Measurements from ENCODE around the gene ABHD12B. TPM values are rescaled to one million over a fixed set of nuclear protein-coding genes. Genes with fewer than 3 reads are reported as not detected.
"Not testable (repeated sequence)": the region's sequence is repeated elsewhere in the genome, so short reads cannot be mapped to it uniquely, and the experiment has no call there.

The ABHD12B gene
- total and polyA plus RNA-seq, 12 donors = not detected

DNA sequence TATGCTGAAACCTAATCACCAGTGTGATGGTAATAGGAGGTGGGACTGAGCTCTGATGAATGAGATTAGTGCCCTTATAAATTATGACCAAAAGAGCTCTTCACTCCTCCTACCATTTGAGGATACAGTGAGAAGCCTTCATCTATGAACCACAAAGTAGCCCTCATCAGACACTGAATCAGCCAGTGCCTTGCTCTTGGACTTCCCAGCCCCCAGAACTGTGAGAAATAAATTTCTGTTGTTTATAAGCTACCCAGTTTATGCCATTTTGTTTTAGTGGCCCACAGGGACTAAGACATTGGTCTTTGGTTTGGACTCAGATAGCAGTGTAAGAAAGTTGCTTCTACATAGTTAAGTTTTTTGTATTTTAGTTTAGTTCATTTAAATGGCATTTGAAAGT lies 32.9 kb downstream of the ABHD12B start:
- Histone ChIP-seq H3K27ac (no peak overlapping the region), H3K27me3 (no peaks in the 10 kb centered on the region), H3K4me1 (no peaks in the 10 kb centered on the region), H3K36me3 (peaks cover 0 to 83% (median 24%) of the 10 kb centered on the region in 9 donors), H3K4me3 (no peak overlapping the region), H3K9me3 (peaks cover 0 to 9% (median 0%) of the 10 kb centered on the region in 11 donors)
- ATAC-seq (no peak), DNase-seq (no peak)
- intact Hi-C loops (cut with DNase I) = no loop called here
- TF ChIP-seq, protein P1, sequence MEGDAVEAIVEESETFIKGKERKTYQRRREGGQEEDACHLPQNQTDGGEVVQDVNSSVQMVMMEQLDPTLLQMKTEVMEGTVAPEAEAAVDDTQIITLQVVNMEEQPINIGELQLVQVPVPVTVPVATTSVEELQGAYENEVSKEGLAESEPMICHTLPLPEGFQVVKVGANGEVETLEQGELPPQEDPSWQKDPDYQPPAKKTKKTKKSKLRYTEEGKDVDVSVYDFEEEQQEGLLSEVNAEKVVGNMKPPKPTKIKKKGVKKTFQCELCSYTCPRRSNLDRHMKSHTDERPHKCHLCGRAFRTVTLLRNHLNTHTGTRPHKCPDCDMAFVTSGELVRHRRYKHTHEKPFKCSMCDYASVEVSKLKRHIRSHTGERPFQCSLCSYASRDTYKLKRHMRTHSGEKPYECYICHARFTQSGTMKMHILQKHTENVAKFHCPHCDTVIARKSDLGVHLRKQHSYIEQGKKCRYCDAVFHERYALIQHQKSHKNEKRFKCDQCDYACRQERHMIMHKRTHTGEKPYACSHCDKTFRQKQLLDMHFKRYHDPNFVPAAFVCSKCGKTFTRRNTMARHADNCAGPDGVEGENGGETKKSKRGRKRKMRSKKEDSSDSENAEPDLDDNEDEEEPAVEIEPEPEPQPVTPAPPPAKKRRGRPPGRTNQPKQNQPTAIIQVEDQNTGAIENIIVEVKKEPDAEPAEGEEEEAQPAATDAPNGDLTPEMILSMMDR (IDR thresholded peaks at IDR 0.05) = no peak

DNA sequence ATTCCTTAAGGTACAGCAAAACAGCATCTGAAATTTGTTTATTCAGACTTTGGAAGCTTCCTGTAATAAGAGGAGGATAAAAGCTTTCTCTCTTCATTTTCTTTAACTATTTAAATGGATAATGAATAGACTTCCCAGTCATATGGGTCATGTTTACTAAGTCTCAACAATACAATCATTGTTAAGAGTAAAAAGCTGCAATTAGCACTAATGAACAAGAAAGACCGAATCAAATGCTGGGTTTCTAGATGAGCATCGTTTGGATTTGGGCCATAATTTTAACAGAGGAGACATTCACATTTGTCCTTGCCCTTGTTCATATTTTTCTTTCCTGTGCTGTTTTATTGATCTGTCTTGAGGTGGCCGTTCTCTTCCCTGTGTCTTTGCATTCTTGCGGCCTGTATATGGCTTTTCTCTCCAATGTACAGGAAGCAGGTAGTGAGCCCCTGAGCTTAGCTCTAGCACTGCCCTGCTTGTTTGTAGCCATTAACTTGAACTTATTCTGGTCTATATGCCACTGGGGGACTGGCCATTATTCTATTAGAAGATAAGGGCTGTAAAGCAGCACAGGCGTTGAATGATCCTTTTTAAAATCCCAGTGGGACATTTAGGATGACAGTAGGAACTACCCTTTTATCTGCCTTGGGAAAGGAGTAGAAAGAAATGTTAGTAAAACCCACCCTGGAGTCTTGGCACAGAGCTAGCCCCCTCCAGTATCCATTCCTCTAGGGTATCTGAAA lies 34.6 kb downstream of the ABHD12B start:
- Histone ChIP-seq H3K27me3 (no peaks in the 10 kb centered on the region), H3K36me3 (peaks cover 0 to 94% (median 24%) of the 10 kb centered on the region in 9 donors), H3K27ac (no peak overlapping the region), H3K4me3 (no peak overlapping the region), H3K4me1 (no peaks in the 10 kb centered on the region), H3K9me3 (peaks cover 0 to 9% (median 0%) of the 10 kb centered on the region in 11 donors)
- ATAC-seq (no peak), DNase-seq (no peak)
- TF ChIP-seq, protein P1 (IDR thresholded peaks at IDR 0.05) = no peak
- intact Hi-C loops (cut with DNase I) = no loop called here
- WGBS, 2 donors = 84 to 88% methylated on average over 5 of the region's 5 CpGs

DNA sequence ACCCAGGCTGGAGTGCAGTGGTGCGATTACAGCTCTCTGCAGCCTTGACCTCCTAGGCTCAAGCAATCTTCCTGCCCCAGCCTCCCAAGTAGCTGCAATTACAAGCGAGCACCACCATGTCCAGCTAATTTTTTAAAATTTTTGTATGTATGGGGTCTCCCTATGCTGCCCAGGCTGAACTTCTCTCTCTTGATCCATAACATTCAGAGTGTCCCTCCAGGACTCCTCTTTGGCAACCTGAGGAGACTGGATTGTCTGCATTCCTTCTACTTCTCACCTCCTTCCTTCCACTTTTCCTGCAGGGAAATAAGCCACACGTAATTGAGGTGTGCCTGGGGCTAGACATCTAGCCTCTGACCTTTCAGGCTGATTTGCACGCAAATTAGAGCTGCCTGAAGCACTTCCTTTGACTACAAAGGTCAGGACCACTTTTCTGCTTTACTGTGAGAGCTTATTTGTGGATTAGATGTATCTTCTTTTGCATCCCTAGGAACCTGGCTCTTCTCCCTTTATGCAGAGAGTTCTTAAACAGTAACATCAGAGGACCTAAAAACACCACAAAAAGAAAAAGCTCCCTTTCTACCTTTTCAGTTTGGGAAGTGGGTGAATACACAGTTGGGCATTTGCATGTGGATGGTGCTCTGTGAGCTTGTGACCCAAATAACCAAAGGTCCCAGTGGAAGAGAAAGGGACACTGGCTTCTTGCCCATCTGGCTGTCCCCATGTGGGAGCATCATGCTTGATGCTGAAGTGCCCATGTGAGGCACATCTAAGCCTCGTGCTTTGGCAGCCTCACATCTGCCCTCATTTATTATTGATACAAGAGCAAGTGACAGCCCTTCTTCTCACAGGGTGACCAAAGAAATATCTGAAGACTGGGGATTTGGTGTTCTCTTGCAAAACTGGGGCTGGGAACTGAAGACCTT lies 38.9 kb downstream of the ABHD12B start:
- TF ChIP-seq, protein P1 (IDR thresholded peaks at IDR 0.05) = no peak
- Histone ChIP-seq H3K4me1 (no peaks in the 10 kb centered on the region), H3K4me3 (no peak overlapping the region), H3K36me3 (peaks cover 0 to 100% (median 11%) of the 10 kb centered on the region in 9 donors), H3K9me3 (no peaks in the 10 kb centered on the region), H3K27ac (no peak overlapping the region), H3K27me3 (no peaks in the 10 kb centered on the region)
- no peak for DNase-seq
- 83 to 87% methylated on average over 5 of the region's 5 CpGs for WGBS, 2 donors
- intact Hi-C loops (cut with DNase I) = no loop called here
- ATAC-seq = no peak

DNA sequence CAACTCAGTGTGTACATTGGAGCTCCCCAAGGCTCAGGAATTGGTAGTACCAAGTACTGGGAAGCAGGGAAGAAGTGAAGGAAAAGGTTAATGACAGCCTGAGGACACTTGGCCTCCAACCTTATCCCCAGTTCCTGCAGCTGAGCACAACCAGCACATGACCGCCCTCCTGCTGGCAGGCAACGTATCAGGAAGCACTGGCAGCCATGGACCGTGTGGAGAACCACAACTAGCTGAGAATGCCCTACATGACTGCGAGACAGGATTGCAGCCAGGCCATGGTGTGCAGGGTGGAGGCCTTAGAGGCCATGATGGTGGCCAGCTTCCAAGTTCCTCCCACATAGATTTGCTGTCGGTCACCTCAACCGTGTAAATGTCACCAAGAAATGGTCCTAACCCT lies 45.6 kb downstream of the ABHD12B start:
- no peak overlapping the region for H3K27ac ChIP-seq
- no peak overlapping the region for H3K4me3 ChIP-seq
- no peaks in the 10 kb centered on the region for H3K27me3 ChIP-seq
- no peaks in the 10 kb centered on the region for H3K9me3 ChIP-seq
- H3K4me1 ChIP-seq = peaks cover 0 to 14% (median 0%) of the 10 kb centered on the region in 9 donors
- TF ChIP-seq, protein P1 (IDR thresholded peaks at IDR 0.05) = no peak
- no peak for DNase-seq
- 88 to 93% methylated on average over 6 of the region's 6 CpGs for WGBS, 2 donors
- H3K36me3 ChIP-seq = peaks cover 0 to 100% (median under 1%) of the 10 kb centered on the region in 9 donors
- no peak for ATAC-seq
- intact Hi-C loops (cut with DNase I) = no loop called here

DNA sequence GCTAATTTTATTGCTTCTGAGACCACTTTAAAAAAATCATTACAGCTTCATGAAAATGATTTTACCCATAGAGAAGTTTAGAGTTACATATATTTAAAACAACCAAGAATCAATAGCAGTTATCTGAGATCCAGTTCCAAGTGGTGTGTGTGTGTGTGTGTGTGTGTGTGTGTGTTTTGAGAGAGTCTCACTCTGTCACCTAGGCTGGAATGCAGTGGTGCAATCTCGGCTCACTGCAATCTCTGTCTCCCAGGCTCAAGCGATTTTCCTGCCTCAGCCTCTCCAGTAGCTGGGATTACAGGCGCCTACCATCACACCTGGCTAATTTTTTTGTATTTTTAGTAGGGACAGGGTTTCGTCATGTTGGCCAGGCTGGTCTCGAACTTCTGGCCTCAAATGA lies 47.7 kb downstream of the ABHD12B start:
- H3K27ac ChIP-seq; DNase-seq; H3K9me3 ChIP-seq; H3K4me3 ChIP-seq; H3K27me3 ChIP-seq; intact Hi-C loops (cut with DNase I); ATAC-seq: not testable (repeated sequence)
- 81 to 83% methylated on average over 5 of the region's 5 CpGs for WGBS, 2 donors
- Histone ChIP-seq H3K4me1 (peaks cover 0 to 14% (median 0%) of the 10 kb centered on the region in 9 donors), H3K36me3 (peaks cover 0 to 100% (median 6%) of the 10 kb centered on the region in 9 donors)
